ENCODE results near the gene PLPP4. TPM values are rescaled to one million over a fixed set of nuclear protein-coding genes. Genes with fewer than 3 reads are reported as not detected.

Gene PLPP4
- total RNA-seq, 1 experiment from 2014 or later, result not detected

GRCh38 chr10:120485946-120486345, 28.9 kb downstream of the PLPP4 start (continued):
- TF ChIP-seq ZNF274 (IDR thresholded peaks at IDR 0.05; ENCODE audit: low read depth, low read length), result no peak
- TF ChIP-seq ZBTB33 (IDR thresholded peaks at IDR 0.05; ENCODE audit: extremely low read depth, insufficient replicate concordance, low read length), result no peak
- no peak for TF ChIP-seq RAD21 (IDR thresholded peaks at IDR 0.05; ENCODE audit: low read depth)
- TF ChIP-seq POLR2A (IDR thresholded peaks at IDR 0.05; ENCODE audit: borderline replicate concordance, extremely low read depth, insufficient read depth, insufficient read length), result no peak

GRCh38 chr10:120486671-120487205, 29.7 kb downstream of the PLPP4 start:
- TF ChIP-seq RAD21 (IDR thresholded peaks at IDR 0.05; ENCODE audit: low read depth), result no peak
- no peak for TF ChIP-seq SRF (IDR thresholded peaks at IDR 0.05; ENCODE audit: low read depth)
- TF ChIP-seq ZNF274 (IDR thresholded peaks at IDR 0.05; ENCODE audit: low read depth, low read length), result no peak
- no peak for TF ChIP-seq MAX (IDR thresholded peaks at IDR 0.05)
- no peak for TF ChIP-seq REST (IDR thresholded peaks at IDR 0.05; ENCODE audit: low read depth)
- TF ChIP-seq ZFX (IDR thresholded peaks at IDR 0.05), result no peak
- TF ChIP-seq POLR2AphosphoS5 (IDR thresholded peaks at IDR 0.05; ENCODE audit: low read depth, low read length), result no peak
- no peak for TF ChIP-seq ATF3 (IDR thresholded peaks at IDR 0.05)
- TF ChIP-seq ELF1 (IDR thresholded peaks at IDR 0.05; ENCODE audit: borderline replicate concordance, low read depth), result no peak
- no peak for TF ChIP-seq YY1 (IDR thresholded peaks at IDR 0.05; ENCODE audit: extremely low read depth, insufficient replicate concordance, low read depth, low read length)
- TF ChIP-seq SIN3A (IDR thresholded peaks at IDR 0.05; ENCODE audit: low read depth), result no peak
- no peak overlapping the region for H3K9ac ChIP-seq (ENCODE audit: low read length)
- H3K4me1 ChIP-seq (ENCODE audit: control insufficient read depth in 1 of 2, insufficient read depth in 2 of 2, low read length in 2 of 2), result no peaks in the 10 kb centered on the region
- no peaks in the 10 kb centered on the region for H3K36me3 ChIP-seq (ENCODE audit: control insufficient read depth in 1 of 2, insufficient read depth in 2 of 2, low read length in 2 of 2)
- no peak overlapping the region for H2AFZ ChIP-seq (ENCODE audit: low read depth, low read length, poor library complexity, severe bottlenecking)
- RAD21 ChIA-PET (ENCODE audit: low non-redundant PET in 1 of 2, low total read pairs in 2 of 2, uncharacterized antibody in 2 of 2, unreplicated experiment in 2 of 2), result no interaction called here
- no TSS peak for BruUV-seq (replicated peaks)
- no peaks in the 10 kb centered on the region for H3K9me3 ChIP-seq (ENCODE audit: control insufficient read depth in 1 of 2, insufficient read depth in 1 of 2, low read depth in 1 of 2, low read length in 2 of 2)
- H3K27me3 ChIP-seq (ENCODE audit: insufficient read depth, low read length), result peaks cover 7% of the 10 kb centered on the region
- no peaks in the 10 kb centered on the region for H3K79me2 ChIP-seq (ENCODE audit: insufficient read depth, low read length)
- no peak overlapping the region for H3K27ac ChIP-seq (ENCODE audit: low read depth, low read length)
- intact Hi-C loops (cut with micrococcal nuclease), result no loop called here
- ATAC-seq (no peak), DNase-seq (ENCODE audit: low read depth, low spot score) (no peak)
- H3K4me3 ChIP-seq (replicated peaks in 1 of 2; ENCODE audit: low read depth in 1 of 2, low read length in 2 of 2), result no peak overlapping the region
- H3K4me2 ChIP-seq (ENCODE audit: low read length), result no peak overlapping the region
- H4K20me1 ChIP-seq (ENCODE audit: insufficient read depth), result no peaks in the 10 kb centered on the region
- H3K9me2 ChIP-seq (ENCODE audit: insufficient read depth), result no peaks in the 10 kb centered on the region
- CTCF ChIA-PET, result no interaction called here
- POLR2A ChIA-PET, result no interaction called here
